Measurements from ENCODE around the gene USP53.

DNA sequence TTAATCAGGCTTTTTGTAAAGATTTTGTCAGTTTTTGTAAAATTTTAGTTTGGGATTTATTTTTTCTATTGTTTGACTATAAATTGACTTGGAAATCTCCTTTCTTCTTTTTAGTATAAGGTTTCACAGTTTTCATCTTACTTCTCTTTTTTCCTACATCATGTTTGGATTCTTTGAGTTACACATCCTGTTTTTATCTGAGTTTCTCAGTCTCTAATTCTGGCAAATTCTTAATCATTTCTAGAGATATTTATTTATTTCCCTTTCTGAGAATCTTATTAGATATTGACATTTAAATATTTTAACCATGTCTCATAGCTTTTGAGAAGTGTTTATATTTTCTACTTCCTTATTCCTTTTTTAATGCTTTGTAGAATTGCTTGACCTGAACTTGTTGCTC lies 20.7 kb downstream of the USP53 start:
- no peak for TF ChIP-seq EZH2phosphoT487 (IDR thresholded peaks at IDR 0.05; ENCODE audit: low read depth, severe bottlenecking, unreplicated experiment)
- TF ChIP-seq, protein P1, sequence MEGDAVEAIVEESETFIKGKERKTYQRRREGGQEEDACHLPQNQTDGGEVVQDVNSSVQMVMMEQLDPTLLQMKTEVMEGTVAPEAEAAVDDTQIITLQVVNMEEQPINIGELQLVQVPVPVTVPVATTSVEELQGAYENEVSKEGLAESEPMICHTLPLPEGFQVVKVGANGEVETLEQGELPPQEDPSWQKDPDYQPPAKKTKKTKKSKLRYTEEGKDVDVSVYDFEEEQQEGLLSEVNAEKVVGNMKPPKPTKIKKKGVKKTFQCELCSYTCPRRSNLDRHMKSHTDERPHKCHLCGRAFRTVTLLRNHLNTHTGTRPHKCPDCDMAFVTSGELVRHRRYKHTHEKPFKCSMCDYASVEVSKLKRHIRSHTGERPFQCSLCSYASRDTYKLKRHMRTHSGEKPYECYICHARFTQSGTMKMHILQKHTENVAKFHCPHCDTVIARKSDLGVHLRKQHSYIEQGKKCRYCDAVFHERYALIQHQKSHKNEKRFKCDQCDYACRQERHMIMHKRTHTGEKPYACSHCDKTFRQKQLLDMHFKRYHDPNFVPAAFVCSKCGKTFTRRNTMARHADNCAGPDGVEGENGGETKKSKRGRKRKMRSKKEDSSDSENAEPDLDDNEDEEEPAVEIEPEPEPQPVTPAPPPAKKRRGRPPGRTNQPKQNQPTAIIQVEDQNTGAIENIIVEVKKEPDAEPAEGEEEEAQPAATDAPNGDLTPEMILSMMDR (IDR thresholded peaks at IDR 0.05; ENCODE audit: poor library complexity), result no peak

Data from hepatocyte (in vitro differentiated cells).